ENCODE results near the gene ST3GAL4. TPM values are rescaled to one million over a fixed set of nuclear protein-coding genes. Genes with fewer than 3 reads are reported as not detected.
A peak's percentile ranks its signal among the peaks of the same experiment; 100 is the strongest.

The ST3GAL4 gene
- total and polyA plus RNA-seq, 9 of the 15 experiments (the other 6 are each of a cell fraction or from before 2014, with no cell fraction given): 0.27 to 22.9 (median 10.5) TPM

DNA sequence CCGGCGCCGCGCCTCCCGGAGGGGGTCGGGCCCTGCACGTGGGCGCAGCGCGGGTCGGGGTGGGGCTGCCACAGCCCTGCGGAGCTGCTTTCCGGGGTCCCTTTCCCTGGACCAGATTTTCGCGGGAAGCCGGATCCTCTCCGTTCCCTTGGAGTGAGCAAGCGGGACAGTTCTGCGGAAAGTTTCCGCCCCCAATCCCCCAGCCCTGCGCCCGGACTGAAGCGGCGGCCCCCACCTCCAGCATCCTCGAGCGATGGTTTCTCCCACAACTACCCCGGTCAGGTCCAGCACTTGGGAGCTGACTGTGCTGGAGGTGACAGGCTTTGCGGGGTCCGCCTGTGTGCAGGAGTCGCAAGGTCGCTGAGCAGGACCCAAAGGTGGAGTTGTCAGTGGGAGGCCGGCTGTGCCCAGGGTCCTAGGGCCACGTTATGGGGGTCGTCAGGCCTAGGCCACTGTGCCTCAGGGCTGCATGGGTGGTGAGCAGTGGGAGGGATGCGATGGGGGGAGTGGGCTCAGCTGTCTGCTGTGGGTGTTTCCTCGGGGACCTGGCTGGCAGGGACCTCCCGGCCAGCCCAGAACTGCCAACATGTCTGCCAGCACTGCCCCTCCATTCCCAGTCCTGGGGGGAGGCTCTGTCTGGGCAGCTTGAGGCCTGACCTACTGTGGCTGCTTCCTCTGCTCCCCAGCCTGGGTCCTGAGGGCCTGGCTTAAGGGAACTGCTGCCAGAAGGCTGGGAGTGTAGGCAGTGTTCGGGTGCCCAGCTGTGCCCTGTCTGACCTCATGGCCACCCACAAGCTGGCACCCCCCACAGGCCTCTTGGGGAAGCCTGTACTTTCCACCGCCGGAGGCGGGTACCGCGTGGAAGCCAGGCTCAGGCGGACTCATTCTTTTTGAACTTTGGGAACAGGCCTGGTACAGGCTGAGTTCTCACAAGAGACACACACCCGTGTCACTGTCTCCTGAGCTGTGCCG lies 726 bp downstream of the ST3GAL4 start (continued):
- peak; percentile 49; the same call in 1 of the 2 replicates for TF ChIP-seq ZBTB7A (IDR thresholded peaks at IDR 0.05; ENCODE audit: borderline replicate concordance, control insufficient read depth, low read depth, low read length)
- peak; percentile 28; the same call in 1 of the 2 replicates for TF ChIP-seq MGA (IDR thresholded peaks at IDR 0.05)
- TF ChIP-seq, protein P1, sequence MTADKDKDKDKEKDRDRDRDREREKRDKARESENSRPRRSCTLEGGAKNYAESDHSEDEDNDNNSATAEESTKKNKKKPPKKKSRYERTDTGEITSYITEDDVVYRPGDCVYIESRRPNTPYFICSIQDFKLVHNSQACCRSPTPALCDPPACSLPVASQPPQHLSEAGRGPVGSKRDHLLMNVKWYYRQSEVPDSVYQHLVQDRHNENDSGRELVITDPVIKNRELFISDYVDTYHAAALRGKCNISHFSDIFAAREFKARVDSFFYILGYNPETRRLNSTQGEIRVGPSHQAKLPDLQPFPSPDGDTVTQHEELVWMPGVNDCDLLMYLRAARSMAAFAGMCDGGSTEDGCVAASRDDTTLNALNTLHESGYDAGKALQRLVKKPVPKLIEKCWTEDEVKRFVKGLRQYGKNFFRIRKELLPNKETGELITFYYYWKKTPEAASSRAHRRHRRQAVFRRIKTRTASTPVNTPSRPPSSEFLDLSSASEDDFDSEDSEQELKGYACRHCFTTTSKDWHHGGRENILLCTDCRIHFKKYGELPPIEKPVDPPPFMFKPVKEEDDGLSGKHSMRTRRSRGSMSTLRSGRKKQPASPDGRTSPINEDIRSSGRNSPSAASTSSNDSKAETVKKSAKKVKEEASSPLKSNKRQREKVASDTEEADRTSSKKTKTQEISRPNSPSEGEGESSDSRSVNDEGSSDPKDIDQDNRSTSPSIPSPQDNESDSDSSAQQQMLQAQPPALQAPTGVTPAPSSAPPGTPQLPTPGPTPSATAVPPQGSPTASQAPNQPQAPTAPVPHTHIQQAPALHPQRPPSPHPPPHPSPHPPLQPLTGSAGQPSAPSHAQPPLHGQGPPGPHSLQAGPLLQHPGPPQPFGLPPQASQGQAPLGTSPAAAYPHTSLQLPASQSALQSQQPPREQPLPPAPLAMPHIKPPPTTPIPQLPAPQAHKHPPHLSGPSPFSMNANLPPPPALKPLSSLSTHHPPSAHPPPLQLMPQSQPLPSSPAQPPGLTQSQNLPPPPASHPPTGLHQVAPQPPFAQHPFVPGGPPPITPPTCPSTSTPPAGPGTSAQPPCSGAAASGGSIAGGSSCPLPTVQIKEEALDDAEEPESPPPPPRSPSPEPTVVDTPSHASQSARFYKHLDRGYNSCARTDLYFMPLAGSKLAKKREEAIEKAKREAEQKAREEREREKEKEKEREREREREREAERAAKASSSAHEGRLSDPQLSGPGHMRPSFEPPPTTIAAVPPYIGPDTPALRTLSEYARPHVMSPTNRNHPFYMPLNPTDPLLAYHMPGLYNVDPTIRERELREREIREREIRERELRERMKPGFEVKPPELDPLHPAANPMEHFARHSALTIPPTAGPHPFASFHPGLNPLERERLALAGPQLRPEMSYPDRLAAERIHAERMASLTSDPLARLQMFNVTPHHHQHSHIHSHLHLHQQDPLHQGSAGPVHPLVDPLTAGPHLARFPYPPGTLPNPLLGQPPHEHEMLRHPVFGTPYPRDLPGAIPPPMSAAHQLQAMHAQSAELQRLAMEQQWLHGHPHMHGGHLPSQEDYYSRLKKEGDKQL (CRISPR knock-in tag; IDR thresholded peaks at IDR 0.05; ENCODE audit: borderline replicate concordance): no peak
- TF ChIP-seq, protein P2, sequence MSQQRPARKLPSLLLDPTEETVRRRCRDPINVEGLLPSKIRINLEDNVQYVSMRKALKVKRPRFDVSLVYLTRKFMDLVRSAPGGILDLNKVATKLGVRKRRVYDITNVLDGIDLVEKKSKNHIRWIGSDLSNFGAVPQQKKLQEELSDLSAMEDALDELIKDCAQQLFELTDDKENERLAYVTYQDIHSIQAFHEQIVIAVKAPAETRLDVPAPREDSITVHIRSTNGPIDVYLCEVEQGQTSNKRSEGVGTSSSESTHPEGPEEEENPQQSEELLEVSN (IDR thresholded peaks at IDR 0.05; ENCODE audit: borderline replicate concordance in 1 of 2, extremely low read depth in 1 of 2, insufficient read depth in 1 of 2, insufficient read length in 1 of 2, low read depth in 1 of 2, low read length in 1 of 2, poor library complexity in 1 of 2, severe bottlenecking in 1 of 2): peak; percentile 25 to 37

All from K562 (cell line).